Medulla oblongata (tissue), 1 donor: Measurements from ENCODE around the gene GPR146.

Experiments used
- DNase-seq: peaks from one replicate; pipeline ENCODE4 v3.0.0-alpha.2; 2015; ENCODE audit errors: extremely low spot score

GPR146 gene

DNA sequence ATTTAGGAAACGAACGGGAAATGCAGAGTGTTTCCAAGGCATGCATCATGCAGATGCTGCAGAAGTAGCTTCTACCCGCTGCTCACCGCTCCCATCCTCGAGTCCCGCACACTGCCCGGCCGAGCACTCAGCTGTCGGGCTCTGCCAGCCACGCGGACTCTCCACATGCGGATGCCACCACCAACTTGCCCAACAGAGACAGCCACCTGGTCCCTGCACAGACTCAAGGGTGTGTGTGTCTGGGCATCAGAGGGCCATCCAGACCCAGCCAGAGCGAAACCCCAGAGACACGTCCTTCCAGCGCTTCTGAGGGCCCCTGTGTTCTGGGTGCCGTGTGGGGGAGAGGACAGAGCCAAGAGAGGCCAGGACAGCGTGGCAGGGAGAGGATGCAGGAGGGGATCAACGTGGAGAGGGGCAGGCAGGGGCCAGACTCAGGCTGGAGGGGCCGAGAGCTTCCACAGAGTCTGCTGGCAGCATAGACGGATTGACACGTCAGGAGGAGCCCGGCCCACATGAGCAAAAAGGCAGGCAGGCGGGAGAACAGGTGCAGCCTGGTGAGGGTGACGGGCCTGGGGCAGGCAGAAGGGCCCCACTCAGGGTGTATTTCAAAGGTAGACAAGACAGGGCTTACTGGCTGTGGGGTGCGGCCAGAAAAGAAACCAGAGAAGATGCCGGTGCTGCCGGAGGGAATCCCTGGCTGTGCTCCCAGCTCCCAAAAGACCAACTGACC lies 61.9 kb downstream of the GPR146 start:
- DNase-seq: no peak

DNA sequence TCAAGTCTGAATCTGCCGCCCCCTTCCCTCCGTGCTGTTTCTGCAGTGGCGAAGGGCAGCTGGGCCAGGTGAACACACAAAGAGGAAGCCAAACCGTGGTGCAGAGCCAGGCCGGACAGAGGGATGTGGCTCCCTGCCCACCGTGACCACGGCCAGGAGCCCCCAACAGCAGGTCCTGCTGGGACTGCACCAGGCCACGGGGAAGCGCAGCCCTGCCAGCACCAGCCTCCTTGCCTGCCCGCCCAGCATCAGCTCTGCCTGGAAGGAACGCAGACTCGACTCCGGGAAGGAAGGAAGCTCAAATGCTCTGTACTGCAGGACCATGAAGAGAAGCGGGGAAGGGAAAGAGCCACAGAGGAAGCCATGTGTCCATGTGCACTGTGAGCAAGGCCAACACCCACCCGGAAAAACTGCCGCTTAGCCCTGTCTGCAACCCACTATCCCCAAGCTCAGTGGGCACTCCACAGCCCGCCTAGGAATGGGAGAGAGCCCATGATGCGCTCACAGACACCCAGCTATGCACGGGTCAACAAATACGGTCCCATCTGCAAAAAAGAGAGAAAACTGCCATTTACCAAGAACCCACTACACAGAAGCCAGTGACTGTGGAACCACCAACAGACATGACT lies 62.6 kb downstream of the GPR146 start:
- no peak for DNase-seq

GRCh38 chr7:1108264-1108920 lies 64.0 kb downstream of the GPR146 start:
- no peak for DNase-seq
